ENCODE results near the gene GGT1. TPM values are rescaled to one million over a fixed set of nuclear protein-coding genes. Genes with fewer than 3 reads are reported as not detected.
"Not testable (repeated sequence)": the region's sequence is repeated elsewhere in the genome, so short reads cannot be mapped to it uniquely, and the experiment has no call there.

GGT1 gene
- total and polyA plus RNA-seq, 7 experiments from 2014 or later: 1.1 to 95.9 (median 11.7) TPM

- Histone ChIP-seq H3K9me3 (ENCODE audit: control insufficient read depth in 2 of 3, low read length in 3 of 3) (no peaks in the 10 kb centered on the region), H3K27ac (ENCODE audit: low read depth, low read length) (no peak overlapping the region), H3K27me3 (ENCODE audit: control insufficient read depth in 2 of 2, insufficient read depth in 2 of 2, low read length in 2 of 2) (no peaks in the 10 kb centered on the region), H3K36me3 (ENCODE audit: control insufficient read depth in 2 of 3, insufficient read depth in 3 of 3, low read length in 3 of 3) (peaks cover 0 to 4% (median 0%) of the 10 kb centered on the region in 3 experiments), H3K4me3 (ENCODE audit: low read length) (no peak overlapping the region), H3K4me1 (ENCODE audit: control insufficient read depth in 2 of 2, insufficient read depth in 2 of 2, low read length in 2 of 2) (no peaks in the 10 kb centered on the region)
- peaks cover 0 to 11% (median 6%) of the 10 kb centered on the region in 7 donors for H3K4me1 Mint-ChIP-seq
- ChIA-PET CTCF (no interaction called here), POLR2A (no interaction called here)
- peaks cover 0 to 9% (median 0%) of the 10 kb centered on the region in 5 donors for H3K36me3 Mint-ChIP-seq
- H3K27me3 Mint-ChIP-seq: peaks cover 0 to 12% (median 4%) of the 10 kb centered on the region in 5 donors
- DNase-seq (peak in 1 of 9 donors; percentile 41), ATAC-seq (no peak)
- intact Hi-C loops (cut with micrococcal nuclease): no loop called here
- peak overlapping the region in 2 of 9 donors; percentile 46 to 54 for H3K27ac Mint-ChIP-seq
- H3K9me3 Mint-ChIP-seq: no peaks in the 10 kb centered on the region
- peak overlapping the region; percentile 67 to 90 (median 82) for H3K4me3 Mint-ChIP-seq
Measured at GRCh38 chr22:24592058-24592850, 10.7 kb upstream of the GGT1 start.

DNA sequence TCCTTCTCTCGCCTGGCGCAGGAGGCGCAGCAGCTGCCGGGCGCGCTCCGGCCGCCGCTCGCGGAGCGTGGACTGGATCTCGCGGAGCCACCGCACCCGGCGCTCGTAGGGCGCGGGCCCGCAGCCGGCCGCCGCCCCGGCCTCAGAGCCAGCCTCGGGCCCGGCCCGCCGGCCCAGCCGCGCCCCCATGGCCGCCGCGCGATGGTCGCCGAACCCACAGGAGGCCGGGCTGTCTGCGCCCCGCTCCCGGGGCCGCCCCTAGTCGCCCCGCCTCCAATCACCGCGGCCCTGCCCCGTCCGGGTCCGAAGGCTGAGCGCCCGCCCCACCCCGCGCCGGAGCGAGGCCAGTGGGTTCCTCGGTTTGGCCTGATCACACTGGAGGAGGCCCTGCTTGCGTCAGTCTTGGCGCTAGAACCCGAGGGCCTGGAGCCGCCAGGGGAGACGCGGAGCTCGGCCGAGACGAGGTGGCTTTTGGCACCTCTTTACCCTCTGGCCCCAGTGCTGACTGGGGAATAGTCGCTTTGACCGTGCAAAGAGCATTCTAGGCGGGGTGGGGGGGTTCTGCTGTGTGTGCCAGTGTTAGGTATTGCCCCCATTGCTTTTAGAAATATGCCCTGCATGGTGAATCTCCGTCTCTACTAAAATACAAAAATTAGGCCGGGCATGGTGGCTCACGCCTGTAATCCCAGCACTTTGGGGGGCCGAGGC, 10.0 kb upstream of the GGT1 start, which contains the start of gene LRRC75B:
Gene LRRC75B (minus strand): TSS at position 223 of the 708 bp plus-strand sequence. CDS start 34 bp downstream, at position 189.
- no peaks in the 10 kb centered on the region for H3K9me3 ChIP-seq (ENCODE audit: control insufficient read depth in 2 of 3, low read length in 3 of 3)
- Mint-ChIP-seq H3K36me3 (peaks cover 0 to 9% (median 0%) of the 10 kb centered on the region in 5 donors), H3K9me3 (no peaks in the 10 kb centered on the region), H3K4me1 (peaks cover 0 to 11% (median 6%) of the 10 kb centered on the region in 7 donors), H3K27ac (peak within 1 kb of the TSS in 2 of 9 donors; percentile 46 to 54), H3K27me3 (peaks cover 0 to 12% (median 4%) of the 10 kb centered on the region in 5 donors), H3K4me3 (peak within 1 kb of the TSS; percentile 67 to 90 (median 82))
- POLR2A ChIA-PET: no interaction called here
- ATAC-seq (peak; percentile 76), DNase-seq (peak in 1 of 9 donors; percentile 71)
- no peaks in the 10 kb centered on the region for H3K27me3 ChIP-seq (ENCODE audit: control insufficient read depth in 2 of 2, insufficient read depth in 2 of 2, low read length in 2 of 2)
- H3K4me1 ChIP-seq (ENCODE audit: control insufficient read depth in 2 of 2, insufficient read depth in 2 of 2, low read length in 2 of 2): no peaks in the 10 kb centered on the region
- H3K4me3 ChIP-seq (ENCODE audit: low read length): no peak within 1 kb of the TSS
- H3K27ac ChIP-seq (ENCODE audit: low read depth, low read length): no peak within 1 kb of the TSS
- intact Hi-C loops (cut with micrococcal nuclease): no loop called here
- CTCF ChIA-PET: no interaction called here
- H3K36me3 ChIP-seq (ENCODE audit: control insufficient read depth in 2 of 3, insufficient read depth in 3 of 3, low read length in 3 of 3): peaks cover 0 to 4% (median 0%) of the 10 kb centered on the region in 3 experiments

- peaks cover 0 to 11% (median 6%) of the 10 kb centered on the region in 7 donors for H3K4me1 Mint-ChIP-seq
- H3K4me3 ChIP-seq (ENCODE audit: low read length); H3K9me3 Mint-ChIP-seq; H3K36me3 ChIP-seq (ENCODE audit: control insufficient read depth in 2 of 3, insufficient read depth in 3 of 3, low read length in 3 of 3); ATAC-seq; H3K36me3 Mint-ChIP-seq; POLR2A ChIA-PET; H3K4me1 ChIP-seq (ENCODE audit: control insufficient read depth in 2 of 2, insufficient read depth in 2 of 2, low read length in 2 of 2); H3K27ac Mint-ChIP-seq; H3K27me3 ChIP-seq (ENCODE audit: control insufficient read depth in 2 of 2, insufficient read depth in 2 of 2, low read length in 2 of 2); CTCF ChIA-PET; intact Hi-C loops (cut with micrococcal nuclease); DNase-seq; H3K9me3 ChIP-seq (ENCODE audit: control insufficient read depth in 2 of 3, low read length in 3 of 3); H3K27ac ChIP-seq (ENCODE audit: low read depth, low read length): not testable (repeated sequence)
- peak overlapping the region in 9 of 10 donors; percentile 34 to 85 (median 58) for H3K4me3 Mint-ChIP-seq
- peaks cover 0 to 12% (median 4%) of the 10 kb centered on the region in 5 donors for H3K27me3 Mint-ChIP-seq
Measured at GRCh38 chr22:24593559-24593835, 9.5 kb upstream of the GGT1 start.

- Mint-ChIP-seq H3K27me3 (peaks cover 0 to 12% (median 4%) of the 10 kb centered on the region in 5 donors), H3K4me3 (peak overlapping the region in 2 of 10 donors; percentile 62 to 85), H3K27ac (no peak overlapping the region), H3K36me3 (peaks cover 0 to 9% (median 0%) of the 10 kb centered on the region in 5 donors), H3K4me1 (peaks cover 0 to 11% (median 6%) of the 10 kb centered on the region in 7 donors), H3K9me3 (no peaks in the 10 kb centered on the region)
- no peak for DNase-seq
- Histone ChIP-seq H3K36me3 (ENCODE audit: control insufficient read depth in 2 of 3, insufficient read depth in 3 of 3, low read length in 3 of 3) (no peaks in the 10 kb centered on the region), H3K4me1 (ENCODE audit: control insufficient read depth in 2 of 2, insufficient read depth in 2 of 2, low read length in 2 of 2) (no peaks in the 10 kb centered on the region), H3K27me3 (ENCODE audit: control insufficient read depth in 2 of 2, insufficient read depth in 2 of 2, low read length in 2 of 2) (no peaks in the 10 kb centered on the region), H3K27ac (ENCODE audit: low read depth, low read length) (no peak overlapping the region), H3K4me3 (ENCODE audit: low read length) (no peak overlapping the region), H3K9me3 (ENCODE audit: control insufficient read depth in 2 of 3, low read length in 3 of 3) (no peaks in the 10 kb centered on the region)
- POLR2A ChIA-PET: no interaction called here
- intact Hi-C loops (cut with micrococcal nuclease): no loop called here
- ATAC-seq: no peak
- CTCF ChIA-PET: no interaction called here
Measured at GRCh38 chr22:24593836-24594568, 9.0 kb upstream of the GGT1 start.

DNA sequence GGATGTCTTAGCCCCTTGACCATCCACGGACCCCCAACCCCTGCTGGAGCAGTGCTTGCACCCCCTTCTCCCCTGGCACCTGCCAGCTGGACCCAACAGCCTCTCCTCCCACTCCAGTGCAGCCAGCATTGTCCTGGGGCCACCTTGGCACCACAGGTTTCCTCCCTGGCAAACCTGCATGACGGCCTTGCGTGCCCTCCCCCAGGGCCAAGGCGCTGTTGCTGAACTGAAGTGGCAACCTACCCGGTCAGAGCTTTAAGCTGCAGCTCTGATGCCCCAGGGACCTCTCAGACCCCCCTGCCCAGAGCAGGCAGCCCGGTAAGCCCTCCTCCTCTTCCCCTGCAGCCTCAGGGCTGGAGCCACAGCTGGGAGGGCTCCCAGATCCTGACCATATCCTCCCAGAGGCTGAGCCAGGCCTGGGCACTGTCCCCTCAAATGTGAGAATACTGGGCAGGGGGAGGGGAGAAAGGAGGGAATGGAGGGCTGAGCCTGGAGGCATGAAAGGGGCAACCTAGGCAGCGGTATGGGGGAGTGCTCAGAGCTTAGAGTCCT, 8.3 kb upstream of the GGT1 start:
- no peaks in the 10 kb centered on the region for H3K27me3 ChIP-seq (ENCODE audit: control insufficient read depth in 2 of 2, insufficient read depth in 2 of 2, low read length in 2 of 2)
- Mint-ChIP-seq H3K36me3 (peaks cover 0 to 9% (median 0%) of the 10 kb centered on the region in 5 donors), H3K4me3 (peak overlapping the region in 1 of 10 donors; percentile 21), H3K4me1 (peaks cover 0 to 13% (median 6%) of the 10 kb centered on the region in 7 donors), H3K9me3 (no peaks in the 10 kb centered on the region), H3K27ac (no peak overlapping the region), H3K27me3 (peaks cover 0 to 12% (median 4%) of the 10 kb centered on the region in 5 donors)
- no peaks in the 10 kb centered on the region for H3K9me3 ChIP-seq (ENCODE audit: control insufficient read depth in 2 of 3, low read length in 3 of 3)
- ATAC-seq (no peak), DNase-seq (no peak)
- H3K4me1 ChIP-seq (ENCODE audit: control insufficient read depth in 2 of 2, insufficient read depth in 2 of 2, low read length in 2 of 2): no peaks in the 10 kb centered on the region
- CTCF ChIA-PET: no interaction called here
- intact Hi-C loops (cut with micrococcal nuclease): no loop called here
- H3K36me3 ChIP-seq (ENCODE audit: control insufficient read depth in 2 of 3, insufficient read depth in 3 of 3, low read length in 3 of 3): no peaks in the 10 kb centered on the region
- POLR2A ChIA-PET: no interaction called here
- H3K4me3 ChIP-seq (ENCODE audit: low read length): no peak overlapping the region
- no peak overlapping the region for H3K27ac ChIP-seq (ENCODE audit: low read depth, low read length)

DNA sequence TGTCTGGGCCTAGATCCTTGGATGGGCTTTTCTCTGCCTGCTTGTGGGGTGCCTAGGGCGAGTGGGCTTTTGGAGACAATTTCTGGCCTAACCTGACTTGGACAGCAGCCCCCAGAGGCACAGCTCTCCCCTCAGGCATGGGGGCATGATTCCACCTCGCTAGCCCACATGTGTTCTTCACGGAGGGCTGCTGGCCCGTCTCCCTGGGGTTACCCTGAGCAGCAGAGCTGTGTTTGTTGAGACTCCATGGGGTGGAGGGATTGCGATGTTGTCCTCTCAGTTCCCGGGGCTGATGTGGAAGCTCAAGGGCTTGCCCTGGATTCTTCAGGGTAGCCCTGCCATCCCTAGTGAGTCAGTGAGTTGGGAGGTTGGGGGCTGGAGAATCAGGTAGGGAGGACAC, 7.8 kb upstream of the GGT1 start:
- no peak for ATAC-seq
- H3K4me3 Mint-ChIP-seq: no peak overlapping the region
- CTCF ChIA-PET: no interaction called here

More for the DNA sequence above, 7.8 kb upstream of the GGT1 start:
- no peaks in the 10 kb centered on the region for H3K9me3 ChIP-seq (ENCODE audit: control insufficient read depth in 2 of 3, low read length in 3 of 3)
- Mint-ChIP-seq H3K27ac (no peak overlapping the region), H3K9me3 (no peaks in the 10 kb centered on the region), H3K36me3 (peaks cover 0 to 9% (median 0%) of the 10 kb centered on the region in 5 donors), H3K4me1 (peaks cover 0 to 13% (median 6%) of the 10 kb centered on the region in 7 donors), H3K27me3 (peaks cover 0 to 12% (median 4%) of the 10 kb centered on the region in 5 donors)
- H3K27me3 ChIP-seq (ENCODE audit: control insufficient read depth in 2 of 2, insufficient read depth in 2 of 2, low read length in 2 of 2): no peaks in the 10 kb centered on the region
- H3K4me1 ChIP-seq (ENCODE audit: control insufficient read depth in 2 of 2, insufficient read depth in 2 of 2, low read length in 2 of 2): no peaks in the 10 kb centered on the region
- no peak overlapping the region for H3K27ac ChIP-seq (ENCODE audit: low read depth, low read length)
- no peak for DNase-seq
- POLR2A ChIA-PET: no interaction called here
- no peak overlapping the region for H3K4me3 ChIP-seq (ENCODE audit: low read length)
- H3K36me3 ChIP-seq (ENCODE audit: control insufficient read depth in 2 of 3, insufficient read depth in 3 of 3, low read length in 3 of 3): no peaks in the 10 kb centered on the region
- intact Hi-C loops (cut with micrococcal nuclease): no loop called here
